ENCODE results near the gene PREX1. TPM values are rescaled to one million over a fixed set of nuclear protein-coding genes. Genes with fewer than 3 reads are reported as not detected.

Gene PREX1
- polyA plus RNA-seq, 12 donors: 14.1 to 28.3 (median 19.9) TPM; not detected in 1

GRCh38 chr20:48583801-48584200, 244.0 kb downstream of the PREX1 start:
- DNase-seq: no peak

- no peak for DNase-seq
Measured at GRCh38 chr20:48583171-48583570, 244.6 kb downstream of the PREX1 start.

- no peak for DNase-seq
Measured at GRCh38 chr20:48582673-48582985, 245.2 kb downstream of the PREX1 start.

- DNase-seq: no peak
Measured at GRCh38 chr20:48581167-48581566, 246.6 kb downstream of the PREX1 start.

- no peak for DNase-seq
Measured at GRCh38 chr20:48578397-48579098, 249.3 kb downstream of the PREX1 start.

GRCh38 chr20:48577557-48577956, 250.2 kb downstream of the PREX1 start:
- no peak for DNase-seq

- no peak for DNase-seq
Measured at GRCh38 chr20:48574383-48574782, 253.4 kb downstream of the PREX1 start.

Other genes starting within 250 kb of the PREX1 start
- 10 to 100 TPM in 11 of 12 donors, not detected in 1; 12.0 to 17.9 (median 15.1) TPM for gene ARFGEF2, start 93.7 kb upstream of the PREX1 start, polyA plus RNA-seq (ENCODE audit: insufficient read length in 12 of 12)
- gene CSE1L, start 218.3 kb upstream of the PREX1 start, polyA plus RNA-seq (ENCODE audit: insufficient read length in 12 of 12): 10 to 100 TPM in 11 of 12 donors, not detected in 1; 35.7 to 77.6 (median 70.7) TPM

Data from muscle of arm (tissue), 12 donors.